ENCODE data around the gene SIN3B.

The SIN3B gene

GRCh38 chr19:16824658-16825311 is 4.4 kb upstream of the SIN3B start:
- H3F3A ChIP-seq (ENCODE audit: insufficient read depth, low read length): no peaks in the 10 kb centered on the region
- H4K20me1 ChIP-seq (ENCODE audit: insufficient read depth, low read length): no peaks in the 10 kb centered on the region
- H3K9me3 ChIP-seq (ENCODE audit: low read length): no peaks in the 10 kb centered on the region
- H3K4me1 ChIP-seq (ENCODE audit: insufficient read depth, low read length, severe bottlenecking): peaks cover 5% of the 10 kb centered on the region
- no peaks in the 10 kb centered on the region for H3K36me3 ChIP-seq (ENCODE audit: insufficient read depth, low read length)
- no peak for TF ChIP-seq CTCF (IDR thresholded peaks at IDR 0.05; ENCODE audit: low read length)
- TF ChIP-seq EZH2 (IDR thresholded peaks at IDR 0.05; ENCODE audit: borderline replicate concordance, low read length): no peak
- no peaks in the 10 kb centered on the region for H3K79me2 ChIP-seq (ENCODE audit: insufficient read depth, low read length)
- no peak overlapping the region for H3K9ac ChIP-seq (ENCODE audit: low read length)
- H3K4me2 ChIP-seq (ENCODE audit: low read length): no peak overlapping the region
- no peak overlapping the region for H3K27ac ChIP-seq (ENCODE audit: low read depth, low read length, poor library complexity, severe bottlenecking)
- H3K4me3 ChIP-seq (ENCODE audit: low read depth, low read length, poor library complexity, severe bottlenecking): no peak overlapping the region
- no peaks in the 10 kb centered on the region for H3K9me2 ChIP-seq (ENCODE audit: low read depth, low read length)
- H2AFZ ChIP-seq (ENCODE audit: low read length): no peak overlapping the region
- no peaks in the 10 kb centered on the region for H3K27me3 ChIP-seq (ENCODE audit: insufficient read depth, low read length)

DNA sequence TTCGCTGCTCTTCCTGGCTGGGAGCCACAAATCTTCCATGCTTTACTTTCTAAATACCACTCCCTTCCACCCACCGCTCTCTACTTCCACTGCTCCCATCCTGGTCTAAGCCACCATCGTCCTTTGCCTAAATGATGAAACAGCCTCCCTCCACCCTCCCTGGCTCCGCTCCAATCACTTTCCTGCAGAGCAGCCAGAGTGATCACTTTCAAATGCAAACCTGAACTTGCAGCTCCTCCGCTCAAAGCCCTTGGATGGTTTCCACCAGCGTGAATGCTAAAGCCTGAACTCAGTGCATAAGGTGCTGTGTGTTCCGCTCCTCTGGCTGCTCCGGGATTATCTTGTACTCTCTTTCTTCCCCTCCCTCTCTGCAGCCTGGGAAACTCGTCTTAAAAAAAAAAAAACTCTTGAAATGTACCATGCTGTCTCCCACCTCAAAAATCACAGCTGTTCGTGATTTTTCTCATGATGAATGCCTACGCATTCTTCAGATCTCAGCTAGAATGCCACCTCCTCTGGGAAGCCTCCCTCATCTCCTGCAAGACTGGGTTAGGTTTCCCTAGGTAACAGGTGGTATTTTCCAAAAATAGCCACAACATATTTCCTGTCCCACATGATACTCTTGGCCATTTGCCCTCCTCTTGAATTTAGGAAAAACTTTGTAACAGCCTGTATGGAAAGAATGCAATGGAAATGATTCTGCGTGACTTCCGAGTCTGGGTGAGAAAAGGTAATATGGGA is 3.7 kb upstream of the SIN3B start:
- H3K4me2 ChIP-seq (ENCODE audit: low read length): no peak overlapping the region
- no peak for TF ChIP-seq EZH2 (IDR thresholded peaks at IDR 0.05; ENCODE audit: borderline replicate concordance, low read length)
- no peak for TF ChIP-seq CTCF (IDR thresholded peaks at IDR 0.05; ENCODE audit: low read length)

GRCh38 chr19:16829822-16830289 is 658 bp downstream of the SIN3B start:
- Histone ChIP-seq H3K27ac (ENCODE audit: low read depth, low read length, poor library complexity, severe bottlenecking) (no peak overlapping the region), H3K36me3 (ENCODE audit: insufficient read depth, low read length) (peaks cover 21% of the 10 kb centered on the region), H3K4me1 (ENCODE audit: insufficient read depth, low read length, severe bottlenecking) (peaks cover 32% of the 10 kb centered on the region), H3K9me3 (ENCODE audit: low read length) (no peaks in the 10 kb centered on the region), H4K20me1 (ENCODE audit: insufficient read depth, low read length) (no peaks in the 10 kb centered on the region), H3F3A (ENCODE audit: insufficient read depth, low read length) (no peaks in the 10 kb centered on the region), H3K9me2 (ENCODE audit: low read depth, low read length) (no peaks in the 10 kb centered on the region), H3K4me3 (ENCODE audit: low read depth, low read length, poor library complexity, severe bottlenecking) (peak overlapping the region; percentile 81), H3K79me2 (ENCODE audit: insufficient read depth, low read length) (no peaks in the 10 kb centered on the region), H3K27me3 (ENCODE audit: insufficient read depth, low read length) (no peaks in the 10 kb centered on the region), H2AFZ (ENCODE audit: low read length) (no peak overlapping the region), H3K9ac (ENCODE audit: low read length) (peak overlapping the region; percentile 84), H3K4me2 (ENCODE audit: low read length) (peak overlapping the region; percentile 74)
- TF ChIP-seq EZH2 (IDR thresholded peaks at IDR 0.05; ENCODE audit: borderline replicate concordance, low read length) (no peak), CTCF (IDR thresholded peaks at IDR 0.05; ENCODE audit: low read length) (no peak)

More for the DNA sequence above, 3.7 kb upstream of the SIN3B start:
- Histone ChIP-seq H3K36me3 (ENCODE audit: insufficient read depth, low read length) (no peaks in the 10 kb centered on the region), H3K4me3 (ENCODE audit: low read depth, low read length, poor library complexity, severe bottlenecking) (no peak overlapping the region), H3K4me1 (ENCODE audit: insufficient read depth, low read length, severe bottlenecking) (peaks cover 12% of the 10 kb centered on the region), H2AFZ (ENCODE audit: low read length) (no peak overlapping the region), H3K9me3 (ENCODE audit: low read length) (no peaks in the 10 kb centered on the region), H3K9ac (ENCODE audit: low read length) (no peak overlapping the region), H3K27ac (ENCODE audit: low read depth, low read length, poor library complexity, severe bottlenecking) (no peak overlapping the region), H3K79me2 (ENCODE audit: insufficient read depth, low read length) (no peaks in the 10 kb centered on the region), H3K27me3 (ENCODE audit: insufficient read depth, low read length) (no peaks in the 10 kb centered on the region), H4K20me1 (ENCODE audit: insufficient read depth, low read length) (no peaks in the 10 kb centered on the region), H3K9me2 (ENCODE audit: low read depth, low read length) (no peaks in the 10 kb centered on the region), H3F3A (ENCODE audit: insufficient read depth, low read length) (no peaks in the 10 kb centered on the region)
